Peyer's patch (tissue), 4 donors: ENCODE results near the gene IMMP2L.

Experiments
- CTCF ChIP-seq, 6 experiments: fragments of 450-650 bp in 4 of 6; fragments of 200-600 bp in 2 of 6; sonication (generic) in 1 of 6; IDR thresholded peaks; one replicate each; pipeline ENCODE4 v1.5.1; 2017 to 2019; ENCODE audit warnings: antibody characterized with exemption in 6 of 6, mild to moderate bottlenecking in 3 of 6, moderate library complexity in 1 of 6
- POLR2A ChIP-seq, 2 donors: fragments of 450-650 bp; IDR thresholded peaks; one replicate each; pipeline ENCODE4 v1.5.1; 2017; ENCODE audit warnings: antibody characterized with exemption in 2 of 2, mild to moderate bottlenecking in 2 of 2, moderate library complexity in 2 of 2

GRCh38 chr7:111175908-111176441 is 386.3 kb downstream of the IMMP2L start:
- no peak for TF ChIP-seq CTCF (IDR thresholded peaks at IDR 0.05)
- no peak for TF ChIP-seq POLR2A (IDR thresholded peaks at IDR 0.05)
